Brain microvascular endothelial cell (primary cell): ENCODE measurements around the gene FNBP1.
A peak's percentile ranks its signal among the peaks of the same experiment; 100 is the strongest.
"Not testable (repeated sequence)": the region's sequence is repeated elsewhere in the genome, so short reads cannot be mapped to it uniquely, and the experiment has no call there.

Source experiments
- DNase-seq: peaks from one replicate; pipeline ENCODE4 v3.0.0-alpha.2; 2020
- H3K27ac ChIP-seq: fragments of 250-450 bp; sonication (Bioruptor Pico); 2 replicates; pipeline ENCODE4 v1.5.1; 2020; ENCODE audit warnings: mild to moderate bottlenecking, moderate library complexity
- H3K27me3 ChIP-seq: fragments of 250-450 bp; sonication (Bioruptor Pico); replicated peaks from 2 replicates; pipeline ENCODE4 v1.5.1; 2020; ENCODE audit warnings: mild to moderate bottlenecking
- H3K36me3 ChIP-seq: fragments of 250-450 bp; sonication (Bioruptor Pico); replicated peaks from 2 replicates; pipeline ENCODE4 v1.5.1; 2020; ENCODE audit warnings: mild to moderate bottlenecking
- H3K4me3 ChIP-seq: 2 replicates; pipeline ENCODE4 v1.5.1; 2011; ENCODE audit warnings: low read depth, mild to moderate bottlenecking, control low read depth, low read length, moderate library complexity
- in situ Hi-C: cut with HindIII; loops from 2 replicates; pipeline ENCODE4 v1.10.0; 2017; ENCODE audit warnings: low sequenced_read_pairs, low pct_ligation_motif_present
- TF ChIP-seq, protein P1 (sequence below): IDR thresholded peaks from 2 replicates; pipeline ENCODE4 v1.5.1; 2011; ENCODE audit warnings: low read depth, mild to moderate bottlenecking, moderate library complexity, low read length, control low read depth, inconsistent platforms; ENCODE audit errors: missing control alignments

FNBP1 gene

DNA sequence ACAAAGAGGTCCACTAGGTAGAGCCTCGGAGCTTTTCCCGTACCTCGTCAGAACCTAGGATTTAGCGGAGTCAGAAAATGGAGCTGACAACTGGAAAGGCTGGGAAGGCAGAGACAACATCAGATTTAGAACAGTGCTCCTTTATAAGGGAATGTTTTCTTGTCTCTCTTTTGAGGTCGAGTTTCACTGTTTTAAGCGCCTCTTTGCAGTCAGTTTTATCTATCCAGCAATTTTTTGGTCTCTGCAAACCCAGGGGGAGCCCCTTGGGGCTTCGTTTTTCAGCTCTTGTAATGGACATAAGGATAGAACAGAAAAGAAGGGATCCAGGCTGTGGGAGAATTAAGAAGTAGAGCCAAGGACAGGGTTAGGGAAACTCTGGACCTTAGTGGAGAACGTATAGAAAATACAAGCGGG is 80.5 kb downstream of the FNBP1 start:
- in situ Hi-C loops = no loop called here
- DNase-seq = no peak
- peak overlapping the region; percentile 86 for H3K27ac ChIP-seq
- H3K27me3 ChIP-seq = no peaks in the 10 kb centered on the region
- TF ChIP-seq, protein P1, sequence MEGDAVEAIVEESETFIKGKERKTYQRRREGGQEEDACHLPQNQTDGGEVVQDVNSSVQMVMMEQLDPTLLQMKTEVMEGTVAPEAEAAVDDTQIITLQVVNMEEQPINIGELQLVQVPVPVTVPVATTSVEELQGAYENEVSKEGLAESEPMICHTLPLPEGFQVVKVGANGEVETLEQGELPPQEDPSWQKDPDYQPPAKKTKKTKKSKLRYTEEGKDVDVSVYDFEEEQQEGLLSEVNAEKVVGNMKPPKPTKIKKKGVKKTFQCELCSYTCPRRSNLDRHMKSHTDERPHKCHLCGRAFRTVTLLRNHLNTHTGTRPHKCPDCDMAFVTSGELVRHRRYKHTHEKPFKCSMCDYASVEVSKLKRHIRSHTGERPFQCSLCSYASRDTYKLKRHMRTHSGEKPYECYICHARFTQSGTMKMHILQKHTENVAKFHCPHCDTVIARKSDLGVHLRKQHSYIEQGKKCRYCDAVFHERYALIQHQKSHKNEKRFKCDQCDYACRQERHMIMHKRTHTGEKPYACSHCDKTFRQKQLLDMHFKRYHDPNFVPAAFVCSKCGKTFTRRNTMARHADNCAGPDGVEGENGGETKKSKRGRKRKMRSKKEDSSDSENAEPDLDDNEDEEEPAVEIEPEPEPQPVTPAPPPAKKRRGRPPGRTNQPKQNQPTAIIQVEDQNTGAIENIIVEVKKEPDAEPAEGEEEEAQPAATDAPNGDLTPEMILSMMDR = no peak
- H3K4me3 ChIP-seq = peak overlapping the region; percentile 55
- H3K36me3 ChIP-seq = no peaks in the 10 kb centered on the region

DNA sequence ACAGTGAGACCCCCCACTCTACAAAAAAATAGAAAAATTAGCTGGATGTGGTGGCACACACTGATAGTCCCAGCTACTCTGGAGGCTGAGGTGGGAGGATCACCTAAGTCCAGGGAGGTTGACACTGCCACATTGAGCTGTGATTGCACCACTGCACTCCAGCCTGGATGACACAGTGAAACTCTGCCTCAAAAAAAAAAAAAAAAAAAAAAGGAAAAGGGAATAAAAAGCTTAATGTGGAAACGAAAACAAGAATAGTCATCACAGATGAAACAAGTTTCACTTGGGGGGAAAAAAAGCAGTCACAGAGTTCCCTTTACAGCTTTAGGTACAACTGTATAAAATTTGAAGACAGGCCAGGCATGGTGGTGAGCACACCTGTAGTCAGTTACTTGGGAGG is 84.2 kb downstream of the FNBP1 start:
- Histone ChIP-seq H3K4me3 (no peak overlapping the region), H3K36me3 (no peaks in the 10 kb centered on the region), H3K27me3 (no peaks in the 10 kb centered on the region), H3K27ac (no peak overlapping the region)
- DNase-seq = no peak
- in situ Hi-C loops = no loop called here
- TF ChIP-seq, protein P1 = no peak

DNA sequence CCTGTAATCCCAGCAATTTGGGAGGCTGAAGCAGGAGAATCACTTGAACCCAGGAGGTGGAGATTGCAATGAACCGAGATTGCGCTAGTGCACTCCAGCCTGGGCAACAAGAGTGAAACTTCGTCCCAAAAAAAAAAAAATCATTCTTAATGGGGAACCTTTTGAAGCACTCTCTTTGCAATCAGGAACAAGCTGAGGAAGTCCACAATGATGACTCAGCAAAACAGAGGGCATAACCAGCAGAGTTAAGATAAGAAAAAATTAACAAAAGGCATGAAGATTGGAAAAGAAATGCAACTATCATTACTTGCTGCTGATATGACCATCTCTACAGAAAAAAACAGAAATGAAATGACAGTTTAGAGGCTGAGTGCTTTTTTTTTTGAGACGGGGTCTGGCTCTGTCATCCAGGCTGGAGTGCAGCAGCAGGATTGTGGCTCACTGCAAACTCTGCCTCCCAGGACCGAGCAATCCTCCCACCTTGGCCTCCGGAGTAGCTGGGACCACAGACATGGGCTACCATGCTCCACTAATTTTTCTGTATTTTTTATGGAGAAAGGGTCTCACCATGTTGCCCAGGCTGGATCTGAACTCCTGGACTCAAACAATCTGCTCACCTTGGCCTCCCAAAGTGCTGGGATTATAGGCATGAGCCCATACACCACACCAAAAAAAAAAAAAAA is 88.0 kb downstream of the FNBP1 start:
- in situ Hi-C loops = no loop called here
- H3K27ac ChIP-seq = no peak overlapping the region
- no peak for DNase-seq

DNA sequence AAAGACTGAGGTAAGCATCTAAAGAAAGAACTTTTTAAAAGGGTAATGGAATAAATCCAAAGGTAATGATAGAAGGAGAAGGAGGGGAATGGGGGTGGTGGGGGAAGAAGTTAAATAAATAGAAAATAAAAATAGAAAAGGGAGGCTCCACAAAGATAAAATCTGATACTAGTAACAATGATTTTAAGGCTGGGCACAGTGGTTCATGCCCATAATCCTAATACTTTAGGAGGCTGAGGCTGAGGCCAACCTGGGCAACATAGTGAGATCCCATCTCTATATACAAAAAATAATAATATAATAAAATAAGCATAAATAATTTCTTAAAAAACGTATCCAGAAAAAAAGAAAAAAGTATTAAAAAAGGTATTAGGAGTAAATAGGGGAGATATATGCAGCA is 89.3 kb downstream of the FNBP1 start:
- Histone ChIP-seq H3K27me3 (no peaks in the 10 kb centered on the region), H3K4me3 (no peak overlapping the region), H3K36me3 (no peaks in the 10 kb centered on the region), H3K27ac (no peak overlapping the region)
- in situ Hi-C loops = no loop called here
- TF ChIP-seq, protein P1 = no peak
- no peak for DNase-seq

More for the DNA sequence above, 88.0 kb downstream of the FNBP1 start:
- H3K27me3 ChIP-seq = no peaks in the 10 kb centered on the region
- TF ChIP-seq, protein P1 = no peak
- H3K36me3 ChIP-seq = no peaks in the 10 kb centered on the region
- no peak overlapping the region for H3K4me3 ChIP-seq

DNA sequence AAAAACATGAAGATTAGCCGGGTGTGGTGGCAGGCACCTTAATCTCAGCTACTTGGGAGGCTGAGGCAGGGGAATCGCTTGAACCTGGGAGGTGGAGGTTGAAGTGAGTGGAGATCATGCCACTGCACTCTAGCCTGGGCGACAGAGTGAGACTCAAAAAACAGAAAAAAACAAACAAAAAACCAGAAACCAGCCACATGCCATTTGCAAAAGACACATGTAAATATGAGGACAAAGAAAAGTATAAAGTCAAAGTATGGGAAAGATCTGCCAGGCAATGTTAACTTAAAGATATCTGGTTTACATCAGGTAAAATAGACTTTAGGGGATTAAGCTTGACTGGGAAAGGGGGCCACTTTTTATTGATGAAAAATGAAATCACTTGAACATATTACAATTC is 90.7 kb downstream of the FNBP1 start:
- in situ Hi-C loops = no loop called here
- H3K4me3 ChIP-seq = no peak overlapping the region
- no peaks in the 10 kb centered on the region for H3K27me3 ChIP-seq
- H3K36me3 ChIP-seq = no peaks in the 10 kb centered on the region
- DNase-seq = no peak
- no peak overlapping the region for H3K27ac ChIP-seq
- TF ChIP-seq, protein P1 = no peak

DNA sequence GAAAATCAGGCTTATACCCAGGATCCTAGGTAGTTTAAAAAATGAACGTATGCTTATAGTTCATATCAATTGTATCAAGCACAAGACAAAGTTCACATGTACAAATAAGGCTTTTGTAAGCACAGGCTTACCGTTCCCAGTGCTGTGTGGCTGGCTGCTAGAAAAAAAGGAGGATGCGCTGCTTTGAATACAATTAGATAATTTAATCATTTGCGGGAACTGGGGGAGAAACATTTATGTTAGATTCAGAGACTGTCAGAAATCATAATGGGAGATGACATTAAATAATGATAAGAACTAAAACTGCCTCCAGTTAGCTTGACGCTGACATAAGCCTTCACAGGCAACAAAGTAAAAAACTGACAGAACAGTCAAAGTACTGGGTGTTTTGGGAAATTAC is 93.2 kb downstream of the FNBP1 start:
- H3K4me3 ChIP-seq = no peak overlapping the region
- no peak overlapping the region for H3K27ac ChIP-seq
- H3K36me3 ChIP-seq = no peaks in the 10 kb centered on the region
- TF ChIP-seq, protein P1 = no peak
- no peak for DNase-seq
- in situ Hi-C loops = no loop called here
- no peaks in the 10 kb centered on the region for H3K27me3 ChIP-seq

DNA sequence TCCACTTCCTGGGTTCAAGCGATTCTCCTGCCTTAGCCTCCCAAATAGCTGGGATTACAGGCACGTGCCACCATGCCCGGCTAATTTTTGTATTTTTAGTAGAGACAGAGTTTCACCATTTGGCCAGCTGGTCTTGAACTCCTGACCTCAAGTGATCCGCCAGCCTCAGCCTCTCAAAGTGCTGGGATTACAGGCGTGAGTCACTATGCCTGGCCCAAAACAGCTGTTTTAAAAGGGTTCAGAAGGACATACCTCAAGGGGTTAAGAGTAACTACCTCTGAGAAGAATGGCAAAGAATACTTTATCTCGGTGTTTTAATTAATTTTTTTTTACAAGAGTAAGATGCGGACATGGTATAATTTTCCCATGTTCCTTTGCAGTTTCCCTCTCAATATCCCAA is 94.4 kb downstream of the FNBP1 start:
- H3K36me3 ChIP-seq, H3K27ac ChIP-seq, H3K4me3 ChIP-seq, DNase-seq, in situ Hi-C loops, H3K27me3 ChIP-seq: not testable (repeated sequence)
